CD4-positive, alpha-beta T cell treated with Interleukin-12 subunit alpha and Interleukin-12 subunit beta, for 1 hour (primary cell): ENCODE data around the gene TCF7.

Experiments used
- DNase-seq: peaks from one replicate; pipeline ENCODE4 v3.0.0-alpha.2; 2020

The TCF7 gene

GRCh38 chr5:134113902-134114875, at the start of gene TCF7:
TSS of gene TCF7 (plus strand) at chr5:134114681. CDS start at chr5:134114907, 226 bp downstream.
- peak; percentile 86 for DNase-seq

- DNase-seq: no peak
Measured at GRCh38 chr5:134069553-134069952, 44.9 kb upstream of the TCF7 start.

- DNase-seq: no peak
Measured at GRCh38 chr5:134070725-134071613, 43.5 kb upstream of the TCF7 start.

- DNase-seq: no peak
Measured at GRCh38 chr5:134071614-134072207, 42.8 kb upstream of the TCF7 start.

- no peak for DNase-seq
Measured at GRCh38 chr5:134072471-134073210, 41.8 kb upstream of the TCF7 start.

GRCh38 chr5:134073404-134073803, 41.1 kb upstream of the TCF7 start:
- no peak for DNase-seq

GRCh38 chr5:134075102-134075501, 39.4 kb upstream of the TCF7 start:
- no peak for DNase-seq

GRCh38 chr5:134077926-134078580, 36.4 kb upstream of the TCF7 start:
- DNase-seq: no peak

- DNase-seq: peak; percentile 55
Measured at GRCh38 chr5:134079748-134080581, 34.5 kb upstream of the TCF7 start.

GRCh38 chr5:134082264-134082992, 32.1 kb upstream of the TCF7 start:
- DNase-seq: no peak

GRCh38 chr5:134083517-134083916, 31.0 kb upstream of the TCF7 start:
- no peak for DNase-seq

- no peak for DNase-seq
Measured at GRCh38 chr5:134084022-134084565, 30.4 kb upstream of the TCF7 start.

GRCh38 chr5:134084570-134084969, 29.9 kb upstream of the TCF7 start:
- no peak for DNase-seq

- DNase-seq: no peak
Measured at GRCh38 chr5:134085411-134085810, 29.1 kb upstream of the TCF7 start.

- DNase-seq: no peak
Measured at GRCh38 chr5:134086225-134086942, 28.1 kb upstream of the TCF7 start.

GRCh38 chr5:134086943-134087305, 27.6 kb upstream of the TCF7 start:
- DNase-seq: peak; percentile 79

- DNase-seq: no peak
Measured at GRCh38 chr5:134088291-134088690, 26.2 kb upstream of the TCF7 start.

- no peak for DNase-seq
Measured at GRCh38 chr5:134088994-134089560, 25.4 kb upstream of the TCF7 start.

GRCh38 chr5:134090522-134090921, 24.0 kb upstream of the TCF7 start:
- peak; percentile 68 for DNase-seq
